Brain microvascular endothelial cell (primary cell): Measurements from ENCODE around the gene ABL2.
A peak's percentile ranks its signal among the peaks of the same experiment; 100 is the strongest.

Experiments
- DNase-seq: peaks from one replicate; pipeline ENCODE4 v3.0.0-alpha.2; 2020
- H3K27ac ChIP-seq: fragments of 250-450 bp; sonication (Bioruptor Pico); 2 replicates; pipeline ENCODE4 v1.5.1; 2020; ENCODE audit warnings: mild to moderate bottlenecking, moderate library complexity
- H3K27me3 ChIP-seq: fragments of 250-450 bp; sonication (Bioruptor Pico); replicated peaks from 2 replicates; pipeline ENCODE4 v1.5.1; 2020; ENCODE audit warnings: mild to moderate bottlenecking
- H3K36me3 ChIP-seq: fragments of 250-450 bp; sonication (Bioruptor Pico); replicated peaks from 2 replicates; pipeline ENCODE4 v1.5.1; 2020; ENCODE audit warnings: mild to moderate bottlenecking
- H3K4me3 ChIP-seq: 2 replicates; pipeline ENCODE4 v1.5.1; 2011; ENCODE audit warnings: low read depth, mild to moderate bottlenecking, control low read depth, low read length, moderate library complexity
- CTCF ChIP-seq: IDR thresholded peaks from 2 replicates; pipeline ENCODE4 v1.5.1; 2011; ENCODE audit warnings: low read depth, mild to moderate bottlenecking, moderate library complexity, low read length, control low read depth, inconsistent platforms; ENCODE audit errors: missing control alignments
- in situ Hi-C: cut with HindIII; loops from 2 replicates; pipeline ENCODE4 v1.10.0; 2017; ENCODE audit warnings: low sequenced_read_pairs, low pct_ligation_motif_present

ABL2 gene

DNA sequence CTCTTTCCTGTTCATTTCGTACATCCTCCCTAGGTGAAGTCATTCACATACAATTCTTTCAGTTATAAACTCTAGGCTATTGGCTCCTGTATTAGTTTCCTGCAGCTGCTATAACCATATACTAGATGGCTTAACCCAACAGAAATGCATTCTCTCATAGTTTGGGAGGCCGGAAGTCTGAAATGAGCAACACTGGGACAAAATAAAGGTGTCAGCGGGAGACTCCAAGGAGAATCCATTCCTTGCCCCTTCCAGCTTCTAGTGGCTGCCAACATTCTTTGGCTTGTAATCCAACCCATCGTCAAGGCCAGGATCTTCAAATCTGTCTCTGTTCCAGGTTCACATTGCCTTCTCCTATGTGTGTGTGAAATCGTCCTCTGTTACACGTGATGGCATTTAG, 76.3 kb downstream of the ABL2 start:
- H3K27ac ChIP-seq = no peak overlapping the region
- H3K27me3 ChIP-seq = no peaks in the 10 kb centered on the region
- DNase-seq = no peak
- H3K4me3 ChIP-seq = no peak overlapping the region
- in situ Hi-C loops = no loop called here
- H3K36me3 ChIP-seq = no peaks in the 10 kb centered on the region
- TF ChIP-seq CTCF = no peak

- no peaks in the 10 kb centered on the region for H3K27me3 ChIP-seq
- no peaks in the 10 kb centered on the region for H3K36me3 ChIP-seq
- in situ Hi-C loops = no loop called here
- no peak for DNase-seq
- no peak overlapping the region for H3K27ac ChIP-seq
- no peak overlapping the region for H3K4me3 ChIP-seq
- TF ChIP-seq CTCF = no peak
These were observed 77.4 kb downstream of the ABL2 start for GRCh38 chr1:179151908-179152682.

DNA sequence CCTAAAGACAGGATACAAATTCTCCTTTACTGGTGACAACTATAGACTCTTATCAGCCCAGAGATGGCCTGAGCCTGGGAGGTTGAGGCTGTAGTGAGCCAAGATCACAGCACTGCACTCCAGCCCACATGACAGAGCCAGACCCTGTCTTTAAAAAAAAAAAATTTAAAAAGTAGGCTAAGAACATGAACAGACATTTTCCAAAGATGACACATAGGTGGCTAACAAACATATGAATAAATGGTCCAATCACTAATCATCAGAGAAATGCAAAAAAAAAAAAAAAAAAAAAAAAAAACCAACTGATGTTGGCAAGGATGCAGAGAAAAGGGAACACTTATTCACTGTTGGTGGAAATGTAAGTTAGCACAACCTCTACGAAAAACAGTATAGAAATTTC, 82.6 kb downstream of the ABL2 start:
- DNase-seq = no peak
- Histone ChIP-seq H3K4me3 (no peak overlapping the region), H3K36me3 (no peaks in the 10 kb centered on the region), H3K27me3 (no peaks in the 10 kb centered on the region), H3K27ac (peak overlapping the region; percentile 41)
- in situ Hi-C loops = no loop called here
- no peak for TF ChIP-seq CTCF

GRCh38 chr1:179146476-179146875, 83.0 kb downstream of the ABL2 start:
- Histone ChIP-seq H3K27me3 (no peaks in the 10 kb centered on the region), H3K27ac (peak overlapping the region; percentile 41), H3K4me3 (no peak overlapping the region), H3K36me3 (no peaks in the 10 kb centered on the region)
- TF ChIP-seq CTCF = no peak
- in situ Hi-C loops = no loop called here
- no peak for DNase-seq

DNA sequence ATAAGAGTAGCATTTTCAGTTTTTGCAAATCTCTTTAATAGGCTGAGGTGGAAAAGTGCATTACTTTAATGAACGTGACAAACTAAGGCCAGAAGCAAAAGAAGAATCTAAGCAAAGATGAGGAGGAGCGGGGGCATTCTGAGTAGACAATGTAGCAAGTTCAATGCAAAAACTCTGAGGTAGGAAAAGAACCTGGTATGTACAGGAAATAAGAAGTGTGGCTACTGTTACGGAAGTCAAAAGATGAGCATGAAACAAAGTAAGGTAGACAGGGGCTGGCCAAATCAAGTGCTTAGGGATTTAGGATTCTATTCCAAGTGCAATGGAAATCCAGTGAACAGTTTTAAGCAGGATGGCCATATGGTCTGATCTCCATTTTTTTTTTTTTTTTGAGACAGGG, 84.0 kb downstream of the ABL2 start:
- H3K36me3 ChIP-seq = peaks cover 3% of the 10 kb centered on the region
- H3K27me3 ChIP-seq = no peaks in the 10 kb centered on the region
- no peak for DNase-seq
- in situ Hi-C loops = no loop called here
- no peak for TF ChIP-seq CTCF
- no peak overlapping the region for H3K4me3 ChIP-seq
- H3K27ac ChIP-seq = no peak overlapping the region

- peak overlapping the region; percentile 95 for H3K27ac ChIP-seq
- no peak for TF ChIP-seq CTCF
These were observed 84.9 kb downstream of the ABL2 start for GRCh38 chr1:179144626-179145025.

More at GRCh38 chr1:179144626-179145025, 84.9 kb downstream of the ABL2 start:
- Histone ChIP-seq H3K27me3 (no peaks in the 10 kb centered on the region), H3K4me3 (no peak overlapping the region), H3K36me3 (peaks cover 11% of the 10 kb centered on the region)
- DNase-seq = no peak
- in situ Hi-C loops = no loop called here
